Heart left ventricle (tissue), 13 donors: ENCODE measurements around the gene TRAPPC3.

ENCODE experiments used
- POLR2A ChIP-seq, 2 donors: fragments of 450-650 bp; IDR thresholded peaks; one replicate each; pipeline ENCODE4 v1.6.1; 2017; ENCODE audit warnings: antibody characterized with exemption in 2 of 2, mild to moderate bottlenecking in 2 of 2, moderate library complexity in 2 of 2
- TF ChIP-seq, protein P1 (sequence below), 12 donors: fragments of 200-600 bp; sonication (generic) in 4 of 12; IDR thresholded peaks; one replicate each; pipeline versions ENCODE4 v1.5.0 to v1.8.0; 2018 to 2022; ENCODE audit warnings: antibody characterized with exemption in 12 of 12, mild to moderate bottlenecking in 5 of 12
- donor health status: ischemic (EF 13 %, LVEDD 7.1; RV severe dilation, severe dysfunction).
- donor health status: DM: no; HTN: yes; CAD: no.
- donor health status: DM: no; HTN: no; CAD: no.
- donor health status: ischemic (EF 25% LVEDD 6.9; RV normal size, moderate dysfunction).
- donor health status: ischemic (EF 25% LVEDD 5.7; RV mildly dilated, moderate dysfunction).
- donor health status: ischemic (EF 35%, LVEDD 5.7; RV mildly dilated, moderate dysfunction).
- donor health status: nonischemic (EF 11% LVEDD 7.7; RV severe dilation, severe dysfunction).
- donor health status: DM: yes; HTN: yes; CAD: no.
- donor health status: PGD.
- donor health status: ischemic (EF 29% LVEDD 5.4; RV normal size, mild dysfunction).
- donor health status: nonischemic (EF 23%, LVEDD 6.1; RV moderate dilation, normal function).

DNA sequence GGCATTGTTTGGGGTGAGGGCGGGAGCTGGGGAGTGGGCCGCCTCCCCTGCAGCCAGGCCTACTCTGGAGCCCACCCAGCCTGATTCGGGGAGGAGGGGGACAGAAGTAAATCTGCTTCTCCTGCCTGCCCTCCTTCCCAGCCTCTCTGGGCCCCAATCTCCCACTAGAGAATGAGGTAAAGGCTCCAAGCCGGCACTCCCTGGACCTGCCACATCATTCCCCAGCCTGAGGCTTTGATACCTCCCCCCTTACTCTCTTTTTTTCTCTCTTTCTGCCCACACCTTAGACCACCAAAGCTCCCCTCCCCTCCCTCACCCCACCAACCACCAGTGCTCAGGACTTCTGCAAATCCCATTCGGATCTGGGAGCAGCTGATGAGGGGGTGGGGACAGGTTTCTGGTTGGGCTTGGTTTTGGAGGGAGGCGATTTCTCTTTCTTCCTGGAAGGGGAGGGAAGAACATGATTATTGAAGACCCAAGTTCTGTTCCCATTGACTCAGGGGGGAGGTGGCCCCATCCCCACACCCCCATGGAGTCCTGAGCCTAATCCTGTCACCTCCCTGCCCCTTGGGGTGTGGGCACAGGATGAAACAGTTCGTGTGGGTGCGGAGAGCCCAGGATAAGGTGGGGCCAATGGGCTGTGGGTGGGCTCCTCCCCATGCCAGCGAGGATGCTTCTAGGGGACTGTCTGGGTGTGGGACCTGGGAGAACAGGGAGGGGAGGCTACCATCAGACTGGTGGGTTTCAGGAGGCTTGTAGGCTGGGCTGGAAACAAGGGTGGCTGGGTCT, 8.0 kb upstream of the TRAPPC3 start:
- TF ChIP-seq, protein P1, sequence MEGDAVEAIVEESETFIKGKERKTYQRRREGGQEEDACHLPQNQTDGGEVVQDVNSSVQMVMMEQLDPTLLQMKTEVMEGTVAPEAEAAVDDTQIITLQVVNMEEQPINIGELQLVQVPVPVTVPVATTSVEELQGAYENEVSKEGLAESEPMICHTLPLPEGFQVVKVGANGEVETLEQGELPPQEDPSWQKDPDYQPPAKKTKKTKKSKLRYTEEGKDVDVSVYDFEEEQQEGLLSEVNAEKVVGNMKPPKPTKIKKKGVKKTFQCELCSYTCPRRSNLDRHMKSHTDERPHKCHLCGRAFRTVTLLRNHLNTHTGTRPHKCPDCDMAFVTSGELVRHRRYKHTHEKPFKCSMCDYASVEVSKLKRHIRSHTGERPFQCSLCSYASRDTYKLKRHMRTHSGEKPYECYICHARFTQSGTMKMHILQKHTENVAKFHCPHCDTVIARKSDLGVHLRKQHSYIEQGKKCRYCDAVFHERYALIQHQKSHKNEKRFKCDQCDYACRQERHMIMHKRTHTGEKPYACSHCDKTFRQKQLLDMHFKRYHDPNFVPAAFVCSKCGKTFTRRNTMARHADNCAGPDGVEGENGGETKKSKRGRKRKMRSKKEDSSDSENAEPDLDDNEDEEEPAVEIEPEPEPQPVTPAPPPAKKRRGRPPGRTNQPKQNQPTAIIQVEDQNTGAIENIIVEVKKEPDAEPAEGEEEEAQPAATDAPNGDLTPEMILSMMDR (IDR thresholded peaks at IDR 0.05) = no peak
- TF ChIP-seq POLR2A (IDR thresholded peaks at IDR 0.05) = no peak
